Cerebellar cortex (tissue), 1 donor: ENCODE data around the gene CNBD2.
A peak's percentile ranks its signal among the peaks of the same experiment; 100 is the strongest.
"Not testable (repeated sequence)": the region's sequence is repeated elsewhere in the genome, so short reads cannot be mapped to it uniquely, and the experiment has no call there.

Source experiments
- DNase-seq: peaks from one replicate; pipeline ENCODE4 v3.0.0-alpha.2; 2015; ENCODE audit warnings: low spot score

CNBD2 gene

GRCh38 chr20:35975576-35976373 lies 7.4 kb downstream of the CNBD2 start:
- no peak for DNase-seq

DNA sequence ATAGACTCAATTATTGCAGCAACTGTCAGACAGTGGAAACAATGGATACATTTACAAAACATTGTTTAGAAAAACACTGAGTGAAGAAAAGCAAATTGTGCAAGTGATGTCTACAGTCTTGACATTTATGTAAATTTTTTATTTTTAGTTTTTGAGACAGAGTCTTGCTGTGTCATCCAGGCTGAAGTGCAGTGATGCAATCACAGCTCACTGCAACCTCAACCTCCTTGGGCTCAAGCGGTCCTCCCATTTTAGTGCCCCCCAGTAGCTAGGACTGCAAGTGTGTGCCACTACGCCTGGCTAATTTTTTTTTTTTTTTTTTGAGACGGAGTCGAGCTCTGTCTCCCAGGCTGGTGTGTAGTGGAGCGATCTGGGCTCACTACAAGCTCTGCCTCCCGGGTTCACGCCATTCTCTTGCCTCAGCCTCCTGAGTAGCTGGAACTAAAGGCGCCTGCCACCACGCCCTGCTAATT lies 9.7 kb downstream of the CNBD2 start:
- DNase-seq: no peak

DNA sequence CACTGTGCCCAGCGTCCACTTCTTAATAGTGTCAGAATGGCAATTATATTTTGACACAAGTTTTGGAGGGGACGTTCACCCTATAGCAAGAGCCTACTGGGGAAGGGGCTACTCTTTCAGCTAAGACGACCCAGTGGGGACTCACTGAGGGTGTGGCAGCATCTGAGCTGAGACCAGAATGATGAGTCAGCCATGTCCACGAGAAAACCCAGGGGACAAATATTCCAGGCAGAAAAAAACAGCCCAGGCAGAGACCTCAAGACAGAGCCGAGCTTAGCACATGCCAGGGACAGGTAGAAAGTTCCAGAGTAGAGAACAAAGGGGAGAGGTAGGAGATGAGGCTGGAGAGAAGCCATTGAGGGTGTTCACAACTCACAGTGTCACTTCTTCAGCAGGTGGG lies 11.2 kb downstream of the CNBD2 start:
- DNase-seq: no peak

GRCh38 chr20:35981969-35982368 lies 13.6 kb downstream of the CNBD2 start:
- no peak for DNase-seq

DNA sequence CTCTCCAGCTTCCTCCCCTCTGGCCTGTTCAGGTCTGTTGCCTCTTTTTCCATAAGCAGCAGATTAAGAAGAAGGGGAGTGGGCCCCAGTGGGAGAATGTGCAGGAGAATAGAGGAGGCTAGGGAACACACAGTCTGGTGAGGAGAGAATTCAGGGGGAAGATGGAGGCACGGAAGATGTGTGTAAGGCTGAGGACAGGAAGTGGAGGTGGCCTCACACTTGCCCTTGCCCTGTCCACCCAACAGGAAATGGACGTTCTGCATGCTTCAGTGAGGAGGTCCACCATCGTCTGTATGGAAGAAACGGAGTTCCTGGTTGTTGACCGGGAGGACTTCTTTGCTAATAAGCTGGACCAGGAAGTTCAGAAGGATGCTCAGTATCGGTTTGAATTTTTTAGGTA lies 16.0 kb downstream of the CNBD2 start:
- DNase-seq: no peak

DNA sequence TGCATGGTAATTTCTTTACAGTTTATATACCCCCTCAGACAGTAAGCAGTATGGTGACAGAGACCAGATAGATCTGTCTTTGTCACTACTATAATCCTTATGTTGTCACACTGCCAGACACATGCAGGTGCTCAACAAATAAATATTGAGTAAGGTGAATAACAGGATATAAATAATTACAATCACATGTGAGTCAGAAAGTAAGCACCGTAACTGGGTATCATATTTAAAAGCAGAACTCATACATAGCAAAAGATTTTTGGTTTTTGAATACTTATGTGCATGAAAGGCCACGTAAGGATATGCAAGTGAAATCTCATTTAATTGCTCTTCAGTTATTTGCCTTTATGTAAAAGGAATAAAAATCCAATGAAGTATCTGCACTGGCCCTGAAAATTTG lies 17.4 kb downstream of the CNBD2 start:
- DNase-seq: no peak

GRCh38 chr20:35988910-35989463 lies 20.6 kb downstream of the CNBD2 start:
- DNase-seq: no peak

DNA sequence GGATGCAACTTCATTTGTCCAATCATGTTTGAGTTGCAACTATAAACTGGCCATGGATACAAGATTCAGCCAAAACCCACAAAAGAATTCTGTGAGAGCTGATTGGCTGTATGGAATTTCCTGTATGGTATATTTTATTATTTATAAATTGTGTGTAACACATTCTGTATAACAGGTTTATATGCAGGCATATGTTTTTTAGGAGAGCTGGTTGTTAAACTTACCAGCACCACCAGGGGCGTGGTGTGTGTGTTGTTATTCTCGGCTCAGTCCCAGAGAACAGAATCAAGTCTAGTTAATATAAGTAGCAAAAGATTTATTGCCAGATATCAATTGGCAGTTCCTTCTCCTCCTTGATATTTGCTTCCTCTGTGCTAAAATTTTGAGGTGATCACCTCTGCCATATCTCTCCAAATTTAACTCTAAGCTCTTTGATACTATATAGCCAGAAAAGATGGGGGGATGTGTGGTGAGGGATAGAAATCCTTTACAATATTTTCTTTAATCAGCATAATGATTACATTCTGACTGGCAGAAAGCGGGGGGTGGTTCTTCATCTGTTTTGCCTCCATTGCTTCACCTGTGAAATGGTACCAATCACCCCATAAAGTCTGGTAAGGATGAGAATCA lies 22.9 kb downstream of the CNBD2 start:
- peak; percentile 12 for DNase-seq

DNA sequence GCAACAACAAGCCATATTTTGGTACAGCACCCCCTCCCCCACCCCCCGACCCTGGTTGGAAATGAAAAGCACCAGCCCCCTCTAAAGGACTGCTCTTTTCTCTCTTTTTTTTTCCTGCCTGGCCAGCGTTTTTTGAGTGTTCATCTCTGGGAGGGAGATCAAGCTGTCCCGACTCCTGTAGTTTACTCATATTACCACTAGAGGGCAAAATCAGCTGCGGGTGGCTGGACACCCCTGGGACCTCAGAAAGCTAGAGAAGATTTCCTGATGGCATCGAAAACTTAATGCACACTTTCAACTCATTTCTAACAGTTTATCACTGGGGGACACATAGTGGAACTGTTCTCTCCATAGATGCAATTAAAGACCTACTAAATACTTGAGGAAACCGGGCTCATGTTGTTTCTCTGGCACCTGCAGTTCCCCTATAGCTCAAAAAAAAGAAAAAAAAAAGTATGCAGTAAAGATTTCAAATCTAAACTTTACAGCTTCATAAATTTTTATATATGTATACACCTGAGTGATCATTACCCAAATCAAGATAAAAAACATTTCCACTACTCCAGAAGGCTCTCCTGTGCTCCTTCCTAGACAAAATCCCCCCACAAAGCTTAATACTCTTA lies 24.4 kb downstream of the CNBD2 start:
- peak; percentile 81 for DNase-seq

DNA sequence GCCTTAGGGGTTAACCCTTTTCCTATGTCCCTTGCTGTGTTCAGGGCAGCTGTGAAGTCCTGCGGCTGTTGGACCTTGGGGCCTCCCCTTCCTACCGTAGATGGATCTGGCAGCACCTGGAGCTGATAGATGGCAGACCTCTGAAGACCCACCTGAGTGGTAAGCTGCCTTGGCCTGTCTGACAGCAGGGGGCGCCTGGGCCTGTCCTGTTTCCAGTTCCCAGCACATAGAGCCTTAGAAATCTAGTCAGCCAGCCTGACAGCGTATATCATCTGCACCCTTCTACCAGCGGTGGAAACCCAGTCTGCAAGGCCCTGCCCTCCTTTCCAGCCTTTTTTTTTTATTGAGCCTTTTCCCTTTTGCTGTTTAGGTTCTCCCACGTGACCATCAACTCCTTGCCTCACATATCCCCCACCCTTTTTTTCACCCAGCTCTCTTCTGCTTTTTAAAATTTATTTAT lies 26.6 kb downstream of the CNBD2 start:
- DNase-seq: peak; percentile 85

DNA sequence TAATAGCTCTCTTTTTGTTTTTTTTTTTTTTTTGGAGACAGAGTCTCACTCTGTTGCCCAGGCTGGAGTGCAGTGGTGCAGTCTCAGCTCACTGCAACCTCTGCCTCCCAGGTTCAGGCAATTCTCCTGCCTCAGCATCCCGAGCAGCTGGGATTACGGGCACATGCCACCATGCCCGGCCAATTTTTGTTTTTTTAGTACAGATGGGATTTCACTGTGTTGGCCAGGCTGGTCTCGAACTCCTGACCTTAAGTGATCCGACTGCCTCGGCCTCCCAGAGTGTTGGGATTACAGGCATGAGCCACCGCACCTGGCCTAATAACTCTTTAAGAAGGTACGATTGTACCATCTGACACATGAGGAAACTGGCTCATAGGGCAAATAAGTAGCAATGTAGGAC lies 28.1 kb downstream of the CNBD2 start:
- not testable (repeated sequence) for DNase-seq

DNA sequence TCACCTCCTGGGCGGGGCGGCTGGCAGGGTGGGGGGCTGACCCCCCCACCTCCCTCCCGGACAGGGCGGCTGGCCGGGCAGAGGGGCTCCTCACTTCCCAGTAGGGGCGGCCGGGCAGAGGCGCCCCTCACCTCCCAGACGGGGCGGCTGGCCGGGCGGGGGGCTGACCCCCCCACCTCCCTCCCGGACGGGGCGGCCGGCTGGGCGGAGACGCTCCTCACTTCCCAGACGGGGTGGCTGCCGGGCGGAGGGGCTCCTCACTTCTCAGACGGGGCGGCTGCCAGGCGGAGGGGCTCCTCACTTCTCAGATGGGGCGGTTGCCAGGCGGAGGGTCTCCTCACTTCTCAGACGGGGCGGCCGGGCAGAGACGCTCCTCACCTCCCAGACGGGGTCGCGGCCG lies 32.9 kb downstream of the CNBD2 start:
- DNase-seq: not testable (repeated sequence)

DNA sequence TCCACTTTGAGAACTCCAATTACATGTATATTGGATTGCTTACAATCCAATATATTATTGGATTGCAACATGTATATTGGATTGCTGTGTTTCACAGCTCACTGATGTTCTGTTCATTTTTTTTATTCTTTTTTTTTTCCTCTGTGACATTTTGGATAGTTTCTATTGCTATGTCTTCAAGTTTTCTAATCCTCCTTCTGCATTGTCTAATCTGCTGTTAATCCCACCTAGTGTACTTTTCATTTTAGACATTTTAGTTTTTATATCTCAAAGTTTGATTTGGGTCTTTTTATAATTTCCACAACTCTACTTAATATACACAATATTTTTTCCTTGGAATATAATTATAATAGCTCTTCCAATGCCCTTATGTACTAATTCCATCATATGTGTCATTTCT lies 34.5 kb downstream of the CNBD2 start:
- DNase-seq: no peak

- DNase-seq: no peak
Observed at GRCh38 chr20:36004045-36004444, 35.7 kb downstream of the CNBD2 start.

- no peak for DNase-seq
Observed at GRCh38 chr20:36008461-36009035, 40.2 kb downstream of the CNBD2 start.

- DNase-seq: no peak
Observed at GRCh38 chr20:36010076-36010475, 41.7 kb downstream of the CNBD2 start.

GRCh38 chr20:36010825-36011224 lies 42.4 kb downstream of the CNBD2 start:
- no peak for DNase-seq

DNA sequence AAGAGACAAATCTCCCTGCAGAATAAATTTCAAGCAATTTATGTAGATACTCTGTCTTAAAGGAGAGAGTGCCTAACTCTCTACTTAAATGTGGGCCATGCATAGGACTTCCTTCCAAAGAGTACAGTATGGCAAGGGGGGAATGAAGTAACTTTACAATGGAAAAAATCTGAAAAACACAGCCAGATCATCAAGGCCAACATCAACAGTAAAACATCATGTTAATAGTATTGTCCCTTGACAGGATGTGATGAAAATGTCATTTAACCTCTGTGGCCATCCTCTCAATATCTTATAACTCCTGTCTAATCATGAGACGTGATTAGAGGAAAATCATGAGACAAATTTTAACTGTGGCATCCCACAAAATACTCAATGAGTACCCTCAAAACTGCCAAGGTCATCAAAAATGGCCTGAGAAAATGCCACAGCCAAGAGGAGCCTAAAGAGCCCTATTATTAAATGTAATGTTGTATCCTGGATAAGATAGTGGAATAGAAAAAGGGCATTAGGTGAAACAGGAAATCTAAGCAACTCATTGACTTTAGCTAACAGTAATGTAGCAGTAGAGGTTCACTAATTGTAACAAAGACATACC lies 47.5 kb downstream of the CNBD2 start:
- DNase-seq: no peak

DNA sequence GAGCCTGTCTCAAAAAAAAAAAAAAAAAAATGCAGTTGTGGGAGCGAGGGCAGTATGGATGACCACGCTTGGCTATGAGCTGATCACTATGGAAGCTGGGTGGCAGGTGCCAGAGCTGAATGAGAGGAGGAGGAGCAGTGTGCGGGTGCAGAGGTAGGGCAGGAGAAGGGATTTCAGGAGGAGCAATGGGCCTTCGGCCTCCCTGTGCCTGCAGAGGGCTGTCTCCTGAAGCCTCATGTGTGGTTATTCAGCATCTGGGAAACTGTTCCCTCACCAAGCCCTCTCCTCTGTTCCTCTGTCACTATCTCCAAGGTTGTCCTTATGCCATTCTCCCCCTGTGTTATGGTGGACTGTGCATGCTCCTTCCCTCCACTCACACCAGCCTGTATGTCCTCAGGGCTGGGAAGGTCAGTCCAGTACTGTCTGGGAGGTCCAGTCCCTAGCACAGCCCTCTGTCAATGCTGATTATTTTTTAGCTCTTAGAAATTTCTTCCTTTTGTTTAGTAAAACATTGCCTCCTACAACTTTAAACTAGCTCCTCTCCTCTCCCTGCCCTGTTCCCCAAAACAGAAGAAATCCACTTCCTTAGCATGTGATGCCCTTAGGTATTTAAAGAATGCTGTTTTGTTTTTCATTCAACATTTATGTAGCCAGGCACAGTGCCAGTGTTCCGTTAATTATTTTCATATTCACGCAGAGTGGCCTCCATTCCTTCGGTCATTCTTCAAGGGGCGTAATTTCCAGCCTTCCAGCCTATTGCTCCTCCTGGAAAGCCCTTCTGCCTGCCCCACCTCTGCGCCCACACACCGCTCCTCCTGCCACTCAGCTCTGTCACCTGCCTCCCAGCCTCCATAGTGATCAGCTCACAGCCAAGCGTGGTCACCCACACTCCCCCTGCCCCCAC lies 48.9 kb downstream of the CNBD2 start:
- no peak for DNase-seq

DNA sequence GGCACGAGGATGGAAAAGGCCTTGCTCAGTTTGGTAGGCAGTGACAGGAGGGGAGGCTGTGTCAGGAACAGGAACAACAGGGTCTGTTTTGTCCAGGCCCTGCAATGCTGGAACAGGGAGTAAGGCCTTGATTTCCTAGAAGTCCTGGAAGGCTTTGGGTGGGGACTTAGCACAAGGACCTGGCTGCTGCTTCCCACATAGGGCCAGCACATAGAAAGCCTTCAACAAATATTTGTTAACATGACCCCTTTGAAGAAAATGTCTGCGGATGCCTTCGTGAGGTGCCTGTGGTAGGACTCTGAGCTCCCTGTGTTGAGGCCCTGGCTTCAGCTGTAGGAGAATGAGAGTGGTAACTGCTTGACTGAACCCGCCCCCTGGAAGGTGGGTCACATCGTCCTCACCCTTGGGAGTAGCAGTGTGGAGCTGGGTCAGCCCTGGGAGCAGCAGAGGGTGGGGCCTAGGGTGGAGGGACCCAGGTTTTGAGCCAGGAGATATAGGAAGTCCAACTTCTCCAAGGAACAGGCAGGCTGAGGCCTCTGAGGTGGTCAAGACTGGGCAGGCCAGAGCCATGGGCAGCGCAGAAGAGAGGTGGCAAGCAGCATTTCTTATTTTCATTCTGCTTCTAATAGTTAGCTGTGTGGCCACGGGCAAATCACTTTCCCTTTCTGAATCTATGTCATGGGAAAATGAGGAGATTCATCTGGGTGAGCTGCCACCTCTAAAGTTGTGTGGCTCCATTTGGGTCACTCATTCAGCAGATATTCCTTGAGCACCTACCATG lies 50.0 kb downstream of the CNBD2 start:
- no peak for DNase-seq
